NCI-H526 (cell line): Measurements from ENCODE around the gene PRDM1.

Experiments
- DNase-seq, 2 experiments: peaks; one replicate each; lab custom pipeline; 2025; lab: John Stamatoyannopoulos, UW

The PRDM1 gene

GRCh38 chr6:106070636-106071035, 15.5 kb upstream of the PRDM1 start:
- no peak for DNase-seq

GRCh38 chr6:106072501-106073090, 13.5 kb upstream of the PRDM1 start:
- no peak for DNase-seq

GRCh38 chr6:106074146-106074545, 12.0 kb upstream of the PRDM1 start:
- DNase-seq: no peak

GRCh38 chr6:106076139-106076538, 10.0 kb upstream of the PRDM1 start:
- no peak for DNase-seq

GRCh38 chr6:106077170-106077569, 9.0 kb upstream of the PRDM1 start:
- DNase-seq: no peak

GRCh38 chr6:106077881-106078280, 8.3 kb upstream of the PRDM1 start:
- no peak for DNase-seq

GRCh38 chr6:106079961-106080762, 6.0 kb upstream of the PRDM1 start:
- DNase-seq: no peak

GRCh38 chr6:106080763-106081095, 5.4 kb upstream of the PRDM1 start:
- no peak for DNase-seq

- DNase-seq: no peak
These were observed 4.4 kb upstream of the PRDM1 start for GRCh38 chr6:106081715-106082114.

- DNase-seq: no peak
These were observed 3.3 kb upstream of the PRDM1 start for GRCh38 chr6:106082735-106083398.

- DNase-seq: no peak
These were observed 2.5 kb upstream of the PRDM1 start for GRCh38 chr6:106083618-106084017.

GRCh38 chr6:106084106-106084988, 1.8 kb upstream of the PRDM1 start:
- DNase-seq: peak; percentile 22 to 52

GRCh38 chr6:106084989-106085691, 996 bp upstream of the PRDM1 start:
- no peak for DNase-seq

GRCh38 chr6:106085692-106085983, 498 bp upstream of the PRDM1 start:
- no peak for DNase-seq

GRCh38 chr6:106086814-106087175, 659 bp downstream of the PRDM1 start:
- no peak for DNase-seq

- DNase-seq: no peak
These were observed 1.6 kb downstream of the PRDM1 start for GRCh38 chr6:106087548-106088325.

- DNase-seq: peak in 1 of 2 experiments; percentile 12
These were observed 3.9 kb downstream of the PRDM1 start for GRCh38 chr6:106090001-106090400.

- DNase-seq: no peak
These were observed 6.1 kb downstream of the PRDM1 start for GRCh38 chr6:106092279-106092678.

GRCh38 chr6:106094261-106094963, 8.3 kb downstream of the PRDM1 start:
- DNase-seq: no peak

- DNase-seq: no peak
These were observed 8.8 kb downstream of the PRDM1 start for GRCh38 chr6:106094964-106095335.
